Eye (tissue), 1 donor: ENCODE results near the gene TRIM37.
"Not testable (repeated sequence)": the region's sequence is repeated elsewhere in the genome, so short reads cannot be mapped to it uniquely, and the experiment has no call there.

Experiments used
- DNase-seq: peaks from one replicate; pipeline ENCODE4 v3.0.0-alpha.2; 2015

Gene TRIM37

GRCh38 chr17:59108400-59109102, 1.9 kb upstream of the TRIM37 start:
- peak; percentile 8 for DNase-seq

- DNase-seq = no peak
Measured at GRCh38 chr17:59107306-59107670, 608 bp upstream of the TRIM37 start.

- DNase-seq = no peak
Measured at GRCh38 chr17:59105852-59106462, 723 bp downstream of the TRIM37 start.

- no peak for DNase-seq
Measured at GRCh38 chr17:59101178-59101577, 5.5 kb downstream of the TRIM37 start.

- no peak for DNase-seq
Measured at GRCh38 chr17:59097876-59098275, 8.8 kb downstream of the TRIM37 start.

- no peak for DNase-seq
Measured at GRCh38 chr17:59094861-59095530, 11.7 kb downstream of the TRIM37 start.

GRCh38 chr17:59093702-59094231, 12.9 kb downstream of the TRIM37 start:
- DNase-seq = peak; percentile 54

- peak; percentile 8 for DNase-seq
Measured at GRCh38 chr17:59093145-59093701, 13.5 kb downstream of the TRIM37 start.

- DNase-seq = not testable (repeated sequence)
Measured at GRCh38 chr17:59090593-59090992, 16.1 kb downstream of the TRIM37 start.

- no peak for DNase-seq
Measured at GRCh38 chr17:59084154-59084553, 22.5 kb downstream of the TRIM37 start.

GRCh38 chr17:59074494-59074893, 32.2 kb downstream of the TRIM37 start:
- DNase-seq = no peak

GRCh38 chr17:59073972-59074371, 32.7 kb downstream of the TRIM37 start:
- DNase-seq = no peak

- no peak for DNase-seq
Measured at GRCh38 chr17:59069856-59070255, 36.8 kb downstream of the TRIM37 start.

- DNase-seq = no peak
Measured at GRCh38 chr17:59067756-59068155, 38.9 kb downstream of the TRIM37 start.

- no peak for DNase-seq
Measured at GRCh38 chr17:59067340-59067739, 39.3 kb downstream of the TRIM37 start.

GRCh38 chr17:59062509-59062908, 44.2 kb downstream of the TRIM37 start:
- no peak for DNase-seq

GRCh38 chr17:59056857-59057256, 49.8 kb downstream of the TRIM37 start:
- no peak for DNase-seq

- DNase-seq = no peak
Measured at GRCh38 chr17:59049798-59050197, 56.9 kb downstream of the TRIM37 start.

- no peak for DNase-seq
Measured at GRCh38 chr17:59047616-59048015, 59.1 kb downstream of the TRIM37 start.

GRCh38 chr17:59046192-59046591, 60.5 kb downstream of the TRIM37 start:
- DNase-seq = no peak

GRCh38 chr17:59038734-59039133, 67.9 kb downstream of the TRIM37 start:
- DNase-seq = no peak

GRCh38 chr17:59037960-59038359, 68.7 kb downstream of the TRIM37 start:
- no peak for DNase-seq

- DNase-seq = no peak
Measured at GRCh38 chr17:59030811-59031210, 75.9 kb downstream of the TRIM37 start.

GRCh38 chr17:59028328-59028727, 78.4 kb downstream of the TRIM37 start:
- no peak for DNase-seq
